Mesenchymal stem cell (in vitro differentiated cells and primary cell): ENCODE data around the gene RASAL2.

Source experiments
- DNase-seq: peaks from one replicate; pipeline ENCODE4 v3.0.0-alpha.2; 2013
- H2AFZ ChIP-seq: one replicate; pipeline ENCODE4 v1.6.1; 2013; ENCODE audit warnings: low read depth, mild to moderate bottlenecking, control low read depth, inconsistent platforms, low read length, moderate library complexity
- H2AK5ac ChIP-seq: 2 replicates; pipeline ENCODE4 v1.6.1; 2013; ENCODE audit warnings: low read length, moderate library complexity, mild to moderate bottlenecking, inconsistent platforms; ENCODE audit not compliant: severe bottlenecking
- H2BK120ac ChIP-seq: one replicate; pipeline ENCODE4 v1.6.1; 2013; ENCODE audit warnings: low read depth, mild to moderate bottlenecking, inconsistent platforms, low read length, moderate library complexity
- H2BK12ac ChIP-seq, 2 experiments: one replicate each; pipeline ENCODE4 v1.6.1; 2013; ENCODE audit warnings: inconsistent platforms in 2 of 2, low read length in 2 of 2, mild to moderate bottlenecking in 2 of 2, moderate library complexity in 2 of 2, control low read depth in 1 of 2
- H2BK15ac ChIP-seq: one replicate; pipeline ENCODE4 v1.6.1; 2013; ENCODE audit warnings: mild to moderate bottlenecking, low read depth, inconsistent platforms; ENCODE audit not compliant: poor library complexity, severe bottlenecking
- H2BK5ac ChIP-seq: 2 replicates; pipeline ENCODE4 v1.6.1; 2013; ENCODE audit warnings: low read depth, mild to moderate bottlenecking, low read length, control low read depth, inconsistent platforms; ENCODE audit not compliant: poor library complexity, severe bottlenecking
- H3K14ac ChIP-seq, 2 experiments: one replicate each; pipeline ENCODE4 v1.6.1; 2013; ENCODE audit warnings: inconsistent platforms in 2 of 2, low read length in 2 of 2, control low read depth in 1 of 2, mild to moderate bottlenecking in 1 of 2, moderate library complexity in 1 of 2
- H3K18ac ChIP-seq, 2 experiments: one replicate each; pipeline ENCODE4 v1.6.1; 2013; ENCODE audit warnings: inconsistent platforms in 2 of 2, low read length in 2 of 2, control low read depth in 1 of 2, low read depth in 1 of 2, mild to moderate bottlenecking in 1 of 2
- H3K23ac ChIP-seq, 2 experiments: one replicate each; pipeline ENCODE4 v1.6.1; 2013; ENCODE audit warnings: inconsistent platforms in 2 of 2, low read length in 2 of 2, mild to moderate bottlenecking in 2 of 2, moderate library complexity in 2 of 2, control low read depth in 1 of 2
- H3K27ac ChIP-seq: 2 replicates; pipeline ENCODE4 v1.5.1; 2013; ENCODE audit warnings: mild to moderate bottlenecking, moderate library complexity, low read length, control low read depth, inconsistent platforms; ENCODE audit not compliant: poor library complexity, severe bottlenecking
- H3K27me3 ChIP-seq, 2 experiments: 2 replicates each; pipeline versions ENCODE4 v1.6.1 to v1.7.0; 2013; ENCODE audit warnings: low read length in 2 of 2, mild to moderate bottlenecking in 2 of 2, moderate library complexity in 2 of 2, control low read depth in 1 of 2, inconsistent platforms in 1 of 2; ENCODE audit not compliant: control insufficient read depth in 1 of 2, insufficient read depth in 1 of 2
- H3K36me3 ChIP-seq, 2 experiments: 2 replicates each; pipeline versions ENCODE4 v1.6.1 to v1.7.0; 2013; ENCODE audit warnings: low read length in 2 of 2, control low read depth in 1 of 2, inconsistent platforms in 1 of 2, low read depth in 1 of 2, mild to moderate bottlenecking in 1 of 2; ENCODE audit not compliant: insufficient read depth in 2 of 2, control insufficient read depth in 1 of 2
- H3K4ac ChIP-seq, 2 experiments: one replicate each; pipeline ENCODE4 v1.6.1; 2013; ENCODE audit warnings: inconsistent platforms in 2 of 2, low read length in 2 of 2, mild to moderate bottlenecking in 2 of 2, moderate library complexity in 2 of 2, control low read depth in 1 of 2, low read depth in 1 of 2
- H3K4me1 ChIP-seq: 2 replicates; pipeline ENCODE4 v1.6.1; 2013; ENCODE audit warnings: low read depth, low read length, control low read depth; ENCODE audit not compliant: control insufficient read depth, insufficient read depth
- H3K4me2 ChIP-seq: 2 replicates; pipeline ENCODE4 v1.6.1; 2013; ENCODE audit warnings: low read length, mild to moderate bottlenecking, inconsistent platforms; ENCODE audit not compliant: poor library complexity, severe bottlenecking
- H3K4me3 ChIP-seq, 2 experiments: 2 replicates each; pipeline versions ENCODE4 v1.5.1 to v1.7.0; 2013; ENCODE audit warnings: low read length in 2 of 2, mild to moderate bottlenecking in 2 of 2, control low read depth in 1 of 2, low read depth in 1 of 2; ENCODE audit not compliant: insufficient read depth in 1 of 2
- H3K79me1 ChIP-seq: replicated peaks from 2 replicates; pipeline ENCODE4 v1.6.1; 2013; ENCODE audit warnings: mild to moderate bottlenecking, control low read depth, low read length, inconsistent platforms; ENCODE audit not compliant: poor library complexity, severe bottlenecking
- H3K9ac ChIP-seq: 2 replicates; pipeline ENCODE4 v1.7.0; 2013; ENCODE audit warnings: mild to moderate bottlenecking, low read length, moderate library complexity
- H3K9me3 ChIP-seq: 2 replicates; pipeline ENCODE4 v1.7.0; 2013; ENCODE audit warnings: mild to moderate bottlenecking, low read length; ENCODE audit not compliant: control insufficient read depth
- H4K8ac ChIP-seq: one replicate; pipeline ENCODE4 v1.6.1; 2013; ENCODE audit warnings: inconsistent platforms, mild to moderate bottlenecking, low read length, moderate library complexity
- H4K91ac ChIP-seq: one replicate; pipeline ENCODE4 v1.6.1; 2013; ENCODE audit warnings: mild to moderate bottlenecking, low read length, inconsistent platforms
- WGBS: methylation state at CpG from one replicate; pipeline ENCODE4 v1.1.7; 2013; ENCODE audit warnings: mixed read lengths; 5-methylcytosine and 5-hydroxymethylcytosine counted together

The RASAL2 gene

GRCh38 chr1:178232949-178233348, 139.0 kb downstream of the RASAL2 start:
- Histone ChIP-seq H2BK120ac (no peak overlapping the region), H3K23ac (no peak overlapping the region), H4K8ac (no peak overlapping the region), H2BK12ac (no peak overlapping the region), H3K14ac (no peak overlapping the region), H3K79me1 (peaks cover 13% of the 10 kb centered on the region), H3K18ac (no peak overlapping the region), H2AFZ (no peak overlapping the region), H2BK5ac (no peak overlapping the region), H3K9me3 (no peaks in the 10 kb centered on the region), H3K4me1 (no peaks in the 10 kb centered on the region), H3K27me3 (no peaks in the 10 kb centered on the region), H4K91ac (no peak overlapping the region), H3K4me2 (no peak overlapping the region), H2BK15ac (no peak overlapping the region), H3K9ac (no peak overlapping the region), H3K4me3 (no peak overlapping the region), H3K36me3 (no peaks in the 10 kb centered on the region), H3K4ac (no peak overlapping the region), H3K27ac (no peak overlapping the region), H2AK5ac (no peak overlapping the region)
- peak; percentile 43 for DNase-seq
- 96% methylated on average over 3 of the region's 3 CpGs for WGBS

GRCh38 chr1:178237121-178237520, 143.2 kb downstream of the RASAL2 start:
- H2BK5ac ChIP-seq, result no peak overlapping the region
- H2BK15ac ChIP-seq, result peak overlapping the region; percentile 26
- H3K4me1 ChIP-seq, result no peaks in the 10 kb centered on the region
- H2BK12ac ChIP-seq, result peak overlapping the region in 1 of 2 experiments; percentile 71
- peak overlapping the region in 1 of 2 experiments; percentile 62 for H3K18ac ChIP-seq
- H4K8ac ChIP-seq, result no peak overlapping the region
- DNase-seq, result no peak
- H4K91ac ChIP-seq, result no peak overlapping the region
- H3K4me3 ChIP-seq, result no peak overlapping the region
- H2BK120ac ChIP-seq, result no peak overlapping the region
- no peak overlapping the region for H3K14ac ChIP-seq
- H3K4ac ChIP-seq, result no peak overlapping the region
- H3K9me3 ChIP-seq, result no peaks in the 10 kb centered on the region
- no peak overlapping the region for H2AFZ ChIP-seq
- no peaks in the 10 kb centered on the region for H3K36me3 ChIP-seq
- H3K4me2 ChIP-seq, result no peak overlapping the region
- 96% methylated on average over 2 of the region's 2 CpGs for WGBS
- peak overlapping the region; percentile 92 for H2AK5ac ChIP-seq
- H3K27ac ChIP-seq, result no peak overlapping the region
- H3K9ac ChIP-seq, result no peak overlapping the region
- no peak overlapping the region for H3K23ac ChIP-seq
- H3K27me3 ChIP-seq, result no peaks in the 10 kb centered on the region
- H3K79me1 ChIP-seq, result peaks cover 7% of the 10 kb centered on the region

DNA sequence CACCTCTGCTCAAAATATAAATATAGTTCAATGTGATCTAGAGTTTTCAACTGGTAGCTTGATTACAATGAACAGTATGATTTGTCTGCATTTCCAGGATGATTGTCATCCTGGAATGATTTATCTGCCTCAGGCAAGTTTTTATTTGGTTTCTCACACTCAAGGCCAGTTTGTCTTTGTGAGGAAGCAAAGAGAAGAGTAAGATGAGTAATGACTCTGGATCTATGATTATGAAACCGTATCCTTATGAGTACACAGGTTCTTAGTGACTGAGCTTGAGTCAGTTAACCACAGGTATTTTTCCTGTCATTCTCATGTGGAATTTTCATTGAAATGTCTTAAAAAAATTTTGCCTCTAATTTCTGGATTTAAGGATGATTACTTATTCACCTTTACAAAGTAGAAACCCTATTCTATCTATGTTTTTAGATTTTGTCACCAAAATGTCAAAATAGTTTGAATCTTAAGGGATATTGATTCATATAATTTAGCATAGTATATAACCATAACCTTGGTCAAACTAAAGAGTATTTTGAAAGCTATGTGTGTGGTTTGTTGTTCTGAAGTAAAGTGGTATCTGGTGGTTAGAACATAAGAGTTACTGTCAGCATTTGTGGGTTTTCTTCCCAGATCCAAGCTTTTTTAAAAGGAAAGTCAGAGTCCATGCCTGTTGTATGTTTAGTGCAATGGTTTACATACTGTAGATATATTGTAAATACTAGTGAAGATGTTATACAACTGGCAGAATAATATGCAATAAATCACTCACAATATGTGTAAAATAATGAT, 145.0 kb downstream of the RASAL2 start:
- H2BK12ac ChIP-seq, result no peak overlapping the region
- 0% methylated on average over 1 of the region's 1 CpG for WGBS

DNA sequence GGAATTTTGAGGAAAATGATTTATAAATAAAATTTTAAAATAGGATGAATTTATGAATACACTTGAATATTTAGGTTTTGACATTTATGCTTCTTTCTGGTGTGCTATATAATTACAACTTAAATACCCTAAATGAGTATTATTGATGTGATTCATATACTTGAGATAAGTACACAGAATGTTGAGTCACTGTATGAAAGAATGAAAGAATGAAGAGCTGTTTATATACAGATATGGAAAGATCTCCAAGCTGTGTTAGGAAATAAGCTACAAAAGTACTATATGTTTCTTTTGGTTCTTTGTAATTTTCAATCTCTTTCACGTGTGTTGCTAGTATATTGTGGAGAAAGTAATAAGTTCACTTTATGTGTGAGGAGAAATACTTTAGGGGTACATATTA, 147.2 kb downstream of the RASAL2 start:
- Histone ChIP-seq H3K36me3 (no peaks in the 10 kb centered on the region), H2BK120ac (no peak overlapping the region), H3K27me3 (no peaks in the 10 kb centered on the region), H3K79me1 (peaks cover 15% of the 10 kb centered on the region), H2AFZ (no peak overlapping the region), H3K27ac (no peak overlapping the region), H3K4ac (no peak overlapping the region), H3K23ac (no peak overlapping the region), H2BK12ac (no peak overlapping the region), H3K4me3 (no peak overlapping the region), H4K8ac (no peak overlapping the region), H3K4me1 (no peaks in the 10 kb centered on the region), H3K9ac (peak overlapping the region; percentile 46), H2AK5ac (no peak overlapping the region), H2BK15ac (no peak overlapping the region), H3K14ac (no peak overlapping the region), H4K91ac (no peak overlapping the region), H3K9me3 (no peaks in the 10 kb centered on the region), H3K4me2 (no peak overlapping the region), H2BK5ac (no peak overlapping the region), H3K18ac (no peak overlapping the region)
- WGBS, result 13% methylated on average over 1 of the region's 1 CpG
- DNase-seq, result peak; percentile 67

More for the DNA sequence above, 145.0 kb downstream of the RASAL2 start:
- Histone ChIP-seq H3K23ac (no peak overlapping the region), H3K27ac (peak overlapping the region; percentile 79), H4K91ac (no peak overlapping the region), H3K4me2 (no peak overlapping the region), H2BK15ac (no peak overlapping the region), H2BK5ac (no peak overlapping the region), H3K27me3 (no peaks in the 10 kb centered on the region), H3K4ac (no peak overlapping the region), H3K18ac (no peak overlapping the region), H2BK120ac (no peak overlapping the region), H4K8ac (no peak overlapping the region), H3K4me3 (peak overlapping the region in 1 of 2 experiments; percentile 42), H3K79me1 (peaks cover 14% of the 10 kb centered on the region), H3K9me3 (no peaks in the 10 kb centered on the region), H3K36me3 (no peaks in the 10 kb centered on the region), H2AFZ (no peak overlapping the region), H3K4me1 (no peaks in the 10 kb centered on the region), H3K9ac (peak overlapping the region; percentile 87), H3K14ac (no peak overlapping the region), H2AK5ac (no peak overlapping the region)
- DNase-seq, result peak; percentile 97
